ENCODE data around the gene NECAP2. TPM values are rescaled to one million over a fixed set of nuclear protein-coding genes. Genes with fewer than 3 reads are reported as not detected.
A peak's percentile ranks its signal among the peaks of the same experiment; 100 is the strongest.

Gene NECAP2
- total RNA-seq, 2 donors from 2014 or later, result 46.4 to 57.7 TPM

DNA sequence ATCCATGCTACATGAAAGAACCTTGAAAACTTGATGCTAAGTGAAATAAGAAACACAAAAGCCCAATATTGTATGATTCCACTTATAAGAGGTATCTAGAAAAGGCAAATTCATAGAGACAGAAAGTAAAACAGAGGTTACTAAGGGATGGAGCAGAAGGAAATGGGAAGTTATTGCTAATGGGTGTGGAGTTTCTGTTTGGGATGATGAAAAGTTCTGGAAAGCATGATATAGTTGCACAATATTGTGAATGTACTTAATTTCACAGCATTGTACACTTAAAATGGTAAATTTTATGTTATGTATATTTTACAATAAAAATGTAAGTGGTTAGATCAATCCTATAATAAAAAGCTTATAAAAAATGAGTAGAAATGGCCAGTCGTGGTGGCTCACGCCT, 1.6 kb upstream of the NECAP2 start:
- TF ChIP-seq, protein P1, sequence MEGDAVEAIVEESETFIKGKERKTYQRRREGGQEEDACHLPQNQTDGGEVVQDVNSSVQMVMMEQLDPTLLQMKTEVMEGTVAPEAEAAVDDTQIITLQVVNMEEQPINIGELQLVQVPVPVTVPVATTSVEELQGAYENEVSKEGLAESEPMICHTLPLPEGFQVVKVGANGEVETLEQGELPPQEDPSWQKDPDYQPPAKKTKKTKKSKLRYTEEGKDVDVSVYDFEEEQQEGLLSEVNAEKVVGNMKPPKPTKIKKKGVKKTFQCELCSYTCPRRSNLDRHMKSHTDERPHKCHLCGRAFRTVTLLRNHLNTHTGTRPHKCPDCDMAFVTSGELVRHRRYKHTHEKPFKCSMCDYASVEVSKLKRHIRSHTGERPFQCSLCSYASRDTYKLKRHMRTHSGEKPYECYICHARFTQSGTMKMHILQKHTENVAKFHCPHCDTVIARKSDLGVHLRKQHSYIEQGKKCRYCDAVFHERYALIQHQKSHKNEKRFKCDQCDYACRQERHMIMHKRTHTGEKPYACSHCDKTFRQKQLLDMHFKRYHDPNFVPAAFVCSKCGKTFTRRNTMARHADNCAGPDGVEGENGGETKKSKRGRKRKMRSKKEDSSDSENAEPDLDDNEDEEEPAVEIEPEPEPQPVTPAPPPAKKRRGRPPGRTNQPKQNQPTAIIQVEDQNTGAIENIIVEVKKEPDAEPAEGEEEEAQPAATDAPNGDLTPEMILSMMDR (IDR thresholded peaks at IDR 0.05), result no peak
- Histone ChIP-seq H3K9ac (ENCODE audit: low read depth in 2 of 2, low read length in 2 of 2) (no peak overlapping the region), H3K27ac (no peak overlapping the region), H3K9me3 (no peaks in the 10 kb centered on the region), H3K4me3 (no peak overlapping the region), H3K36me3 (no peaks in the 10 kb centered on the region), H3K27me3 (no peaks in the 10 kb centered on the region), H3K4me1 (peaks cover 5% of the 10 kb centered on the region)
- intact Hi-C loops (cut with DNase I), result no loop called here
- DNase-seq, result no peak

DNA sequence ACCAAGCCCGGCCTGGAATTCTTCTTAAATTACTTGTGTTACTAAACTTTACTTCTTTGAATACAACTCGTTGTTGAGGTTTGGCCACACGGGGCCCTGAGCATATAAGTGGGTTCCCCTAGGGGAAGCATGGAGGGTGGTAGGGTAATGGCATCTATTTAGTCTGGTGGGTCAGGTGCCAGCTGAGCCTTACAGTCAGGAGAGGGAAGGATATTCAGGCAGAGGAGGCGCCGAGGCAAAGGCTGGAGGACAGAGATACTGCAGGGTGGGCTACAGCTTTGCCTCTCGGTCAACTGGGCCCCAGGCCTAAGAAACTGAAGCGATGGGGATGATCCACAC, 424 bp upstream of the NECAP2 start:
- TF ChIP-seq, protein P1 (IDR thresholded peaks at IDR 0.05), result no peak
- H3K9me3 ChIP-seq, result no peaks in the 10 kb centered on the region
- no peak for DNase-seq
- H3K4me3 ChIP-seq, result peak overlapping the region; percentile 74
- H3K27me3 ChIP-seq, result no peaks in the 10 kb centered on the region
- intact Hi-C loops (cut with DNase I), result no loop called here
- peak overlapping the region; percentile 73 for H3K27ac ChIP-seq
- peak overlapping the region; percentile 97 to 98 for H3K9ac ChIP-seq (ENCODE audit: low read depth in 2 of 2, low read length in 2 of 2)
- H3K4me1 ChIP-seq, result peaks cover 5% of the 10 kb centered on the region
- H3K36me3 ChIP-seq, result no peaks in the 10 kb centered on the region

DNA sequence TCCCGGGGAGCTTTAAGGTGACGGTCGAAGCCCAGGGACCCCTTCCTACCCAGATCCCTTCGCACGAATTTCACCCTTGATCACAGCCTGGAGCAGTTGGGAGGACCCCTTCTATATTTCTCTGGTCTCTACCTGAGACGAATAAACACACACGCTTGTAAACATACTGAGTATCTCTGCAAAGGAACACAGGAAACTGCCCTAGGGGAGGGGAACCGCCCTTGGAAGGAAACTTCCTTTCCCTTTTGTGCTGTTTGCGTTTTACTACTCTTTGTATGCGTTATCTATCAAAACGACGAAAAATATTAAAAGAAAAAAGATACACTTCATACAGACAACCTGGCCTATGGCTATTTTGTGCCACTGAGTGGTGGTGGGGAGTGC, 750 bp downstream of the NECAP2 start:
- H3K4me3 ChIP-seq, result peak overlapping the region; percentile 74
- peak overlapping the region; percentile 97 to 98 for H3K9ac ChIP-seq (ENCODE audit: low read depth in 2 of 2, low read length in 2 of 2)
- H3K36me3 ChIP-seq, result no peaks in the 10 kb centered on the region
- intact Hi-C loops (cut with DNase I), result no loop called here
- H3K27me3 ChIP-seq, result no peaks in the 10 kb centered on the region
- TF ChIP-seq, protein P1 (IDR thresholded peaks at IDR 0.05), result no peak
- peaks cover 5% of the 10 kb centered on the region for H3K4me1 ChIP-seq
- peak overlapping the region; percentile 73 for H3K27ac ChIP-seq
- H3K9me3 ChIP-seq, result no peaks in the 10 kb centered on the region
- no peak for DNase-seq

DNA sequence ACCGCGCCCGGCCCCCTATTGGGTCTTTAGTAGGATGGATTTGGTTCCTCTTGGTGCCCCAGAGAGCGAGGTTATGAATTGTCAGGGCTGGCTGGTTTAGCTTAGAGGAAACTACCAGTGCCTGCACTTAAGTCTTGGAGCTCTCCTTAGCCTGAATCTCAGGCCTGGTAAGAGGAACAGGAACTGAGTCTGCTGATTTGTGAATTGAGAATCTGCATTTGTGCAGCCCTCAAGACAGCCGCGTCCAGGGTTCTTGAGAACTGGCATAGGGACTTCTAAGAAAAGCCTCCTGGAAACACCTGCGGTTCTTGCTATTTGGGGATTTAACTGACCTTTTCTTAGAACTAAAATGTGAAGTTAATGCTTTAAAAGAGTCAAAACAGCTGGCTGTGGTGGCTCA, 1.7 kb downstream of the NECAP2 start:
- Histone ChIP-seq H3K9me3 (no peaks in the 10 kb centered on the region), H3K4me1 (peaks cover 5% of the 10 kb centered on the region), H3K27ac (no peak overlapping the region), H3K9ac (ENCODE audit: low read depth in 2 of 2, low read length in 2 of 2) (no peak overlapping the region), H3K36me3 (no peaks in the 10 kb centered on the region), H3K27me3 (no peaks in the 10 kb centered on the region), H3K4me3 (no peak overlapping the region)
- no peak for DNase-seq
- intact Hi-C loops (cut with DNase I), result no loop called here
- TF ChIP-seq, protein P1 (IDR thresholded peaks at IDR 0.05), result no peak

DNA sequence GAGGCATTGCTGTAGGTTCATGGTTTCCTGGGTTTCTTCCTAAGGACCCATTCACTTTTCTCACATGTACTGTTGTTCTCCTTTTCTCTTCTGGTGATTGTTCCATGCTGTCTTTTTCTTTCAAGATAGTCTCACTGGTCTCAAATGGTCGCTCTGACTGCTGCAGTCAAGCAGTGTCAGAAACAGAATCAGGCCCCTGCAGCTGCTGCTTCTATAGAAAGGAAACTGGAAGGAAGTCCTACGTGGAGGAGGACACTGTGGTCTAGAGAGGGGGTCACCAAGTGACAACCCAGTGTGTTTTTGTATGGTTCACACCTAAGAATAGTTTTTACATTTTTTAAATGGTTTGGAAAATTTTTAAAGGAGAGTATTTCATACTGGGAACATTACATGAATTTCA, 2.4 kb downstream of the NECAP2 start:
- Histone ChIP-seq H3K36me3 (peaks cover 6% of the 10 kb centered on the region), H3K9me3 (no peaks in the 10 kb centered on the region), H3K27ac (no peak overlapping the region), H3K9ac (ENCODE audit: low read depth in 2 of 2, low read length in 2 of 2) (no peak overlapping the region), H3K27me3 (no peaks in the 10 kb centered on the region), H3K4me3 (no peak overlapping the region), H3K4me1 (peaks cover 5% of the 10 kb centered on the region)
- TF ChIP-seq, protein P1 (IDR thresholded peaks at IDR 0.05), result no peak
- DNase-seq, result no peak
- intact Hi-C loops (cut with DNase I), result no loop called here

Data from colonic mucosa (tissue), 4 donors.